ENCODE measurements around the gene MICALL2. TPM values are rescaled to one million over a fixed set of nuclear protein-coding genes. Genes with fewer than 3 reads are reported as not detected.

The MICALL2 gene
- total RNA-seq, 4 donors from 2014 or later = 67.6 to 181 (median 97.0) TPM

GRCh38 chr7:1394371-1394770 lies 64.9 kb downstream of the MICALL2 start:
- intact Hi-C loops (cut with DNase I; ENCODE audit: low total_unique reads) = no loop called here

GRCh38 chr7:1393421-1393820 lies 65.8 kb downstream of the MICALL2 start:
- in situ Hi-C loops (cut with MboI; ENCODE audit: low pct_ligation_motif_present in 1 of 4, low pct_unique_long_range_greater_than_20kb in 1 of 4, low sequenced_read_pairs in 3 of 4) (no loop called here), intact Hi-C loops (cut with DNase I; ENCODE audit: low total_unique reads) (no loop called here)
- no peak for DNase-seq
- Histone ChIP-seq H3K36me3 (no peaks in the 10 kb centered on the region), H3K27me3 (peaks cover 46% of the 10 kb centered on the region), H3K4me3 (no peak overlapping the region), H3K27ac (no peak overlapping the region), H3K9me3 (no peaks in the 10 kb centered on the region), H3K4me1 (no peaks in the 10 kb centered on the region)
- WGBS, 2 donors (ENCODE audit: low coverage in 1 of 2) = 77% methylated on average over 7 of the region's 7 CpGs; no CpG with 5 or more reads in 1 of the 2 donors
- TF ChIP-seq POLR2A (IDR thresholded peaks at IDR 0.05) (no peak), POLR2AphosphoS5 (IDR thresholded peaks at IDR 0.05) (no peak), CTCF (IDR thresholded peaks at IDR 0.05) (no peak), EP300 (IDR thresholded peaks at IDR 0.05; ENCODE audit: low read depth) (no peak)

More at GRCh38 chr7:1394371-1394770, 64.9 kb downstream of the MICALL2 start:
- Histone ChIP-seq H3K27ac (no peak overlapping the region), H3K4me1 (no peaks in the 10 kb centered on the region), H3K27me3 (peaks cover 47% of the 10 kb centered on the region), H3K4me3 (no peak overlapping the region), H3K36me3 (no peaks in the 10 kb centered on the region), H3K9me3 (no peaks in the 10 kb centered on the region)
- in situ Hi-C loops (cut with MboI; ENCODE audit: low pct_ligation_motif_present in 1 of 4, low pct_unique_long_range_greater_than_20kb in 1 of 4, low sequenced_read_pairs in 3 of 4) = no loop called here
- no peak for TF ChIP-seq EP300 (IDR thresholded peaks at IDR 0.05; ENCODE audit: low read depth)
- no peak for TF ChIP-seq POLR2AphosphoS5 (IDR thresholded peaks at IDR 0.05)
- no peak for TF ChIP-seq POLR2A (IDR thresholded peaks at IDR 0.05)
- no peak for TF ChIP-seq CTCF (IDR thresholded peaks at IDR 0.05)
- no peak for DNase-seq
- 78% methylated on average over 4 of the region's 4 CpGs; no CpG with 5 or more reads in 1 of the 2 donors for WGBS, 2 donors (ENCODE audit: low coverage in 1 of 2)

- 89% methylated on average over 4 of the region's 4 CpGs; no CpG with 5 or more reads in 1 of the 2 donors for WGBS, 2 donors (ENCODE audit: low coverage in 1 of 2)
- TF ChIP-seq CTCF (IDR thresholded peaks at IDR 0.05) (no peak), EP300 (IDR thresholded peaks at IDR 0.05; ENCODE audit: low read depth) (no peak), POLR2AphosphoS5 (IDR thresholded peaks at IDR 0.05) (no peak), POLR2A (IDR thresholded peaks at IDR 0.05) (no peak)
- peaks cover 42% of the 10 kb centered on the region for H3K27me3 ChIP-seq
- no peaks in the 10 kb centered on the region for H3K36me3 ChIP-seq
- no peak for DNase-seq
- in situ Hi-C loops (cut with MboI; ENCODE audit: low pct_ligation_motif_present in 1 of 4, low pct_unique_long_range_greater_than_20kb in 1 of 4, low sequenced_read_pairs in 3 of 4) = no loop called here
- H3K4me3 ChIP-seq = no peak overlapping the region
- H3K27ac ChIP-seq = no peak overlapping the region
- no peaks in the 10 kb centered on the region for H3K9me3 ChIP-seq
- no peaks in the 10 kb centered on the region for H3K4me1 ChIP-seq
- intact Hi-C loops (cut with DNase I; ENCODE audit: low total_unique reads) = no loop called here
Observed at GRCh38 chr7:1392556-1392955, 66.7 kb downstream of the MICALL2 start.

- 73 to 96% methylated on average over 4 of the region's 4 CpGs for WGBS, 2 donors (ENCODE audit: low coverage in 1 of 2)
- in situ Hi-C loops (cut with MboI; ENCODE audit: low pct_ligation_motif_present in 1 of 4, low pct_unique_long_range_greater_than_20kb in 1 of 4, low sequenced_read_pairs in 3 of 4) (no loop called here), intact Hi-C loops (cut with DNase I; ENCODE audit: low total_unique reads) (no loop called here)
- TF ChIP-seq EP300 (IDR thresholded peaks at IDR 0.05; ENCODE audit: low read depth) (no peak), CTCF (IDR thresholded peaks at IDR 0.05) (no peak), POLR2A (IDR thresholded peaks at IDR 0.05) (no peak)
- Histone ChIP-seq H3K27me3 (peaks cover 49% of the 10 kb centered on the region), H3K36me3 (no peaks in the 10 kb centered on the region), H3K9me3 (no peaks in the 10 kb centered on the region), H3K4me1 (no peaks in the 10 kb centered on the region), H3K27ac (no peak overlapping the region), H3K4me3 (no peak overlapping the region)
- no peak for DNase-seq
Observed at GRCh38 chr7:1391449-1391848, 67.8 kb downstream of the MICALL2 start.
